Measurements from ENCODE around the gene RABL2B. TPM values are rescaled to one million over a fixed set of nuclear protein-coding genes. Genes with fewer than 3 reads are reported as not detected.

Gene RABL2B
- total RNA-seq, 1 experiment from 2014 or later: 27.7 TPM

- no TSS peak for BruUV-seq (replicated peaks)
- no peaks in the 10 kb centered on the region for H3K36me3 ChIP-seq (ENCODE audit: control insufficient read depth, insufficient read depth, low read length)
- H3K4me3 ChIP-seq (ENCODE audit: low read depth in 2 of 2, low read length in 2 of 2): no peak overlapping the region
- DNase-seq (ENCODE audit: low read depth, low spot score): no peak
- no peaks in the 10 kb centered on the region for H3K27me3 ChIP-seq (ENCODE audit: control insufficient read depth, insufficient read depth, low read length)
- POLR2A ChIA-PET: no interaction called here
- no peak overlapping the region for H3K27ac ChIP-seq (ENCODE audit: low read length)
- CTCF ChIA-PET: no interaction called here
- TF ChIP-seq, protein P1, sequence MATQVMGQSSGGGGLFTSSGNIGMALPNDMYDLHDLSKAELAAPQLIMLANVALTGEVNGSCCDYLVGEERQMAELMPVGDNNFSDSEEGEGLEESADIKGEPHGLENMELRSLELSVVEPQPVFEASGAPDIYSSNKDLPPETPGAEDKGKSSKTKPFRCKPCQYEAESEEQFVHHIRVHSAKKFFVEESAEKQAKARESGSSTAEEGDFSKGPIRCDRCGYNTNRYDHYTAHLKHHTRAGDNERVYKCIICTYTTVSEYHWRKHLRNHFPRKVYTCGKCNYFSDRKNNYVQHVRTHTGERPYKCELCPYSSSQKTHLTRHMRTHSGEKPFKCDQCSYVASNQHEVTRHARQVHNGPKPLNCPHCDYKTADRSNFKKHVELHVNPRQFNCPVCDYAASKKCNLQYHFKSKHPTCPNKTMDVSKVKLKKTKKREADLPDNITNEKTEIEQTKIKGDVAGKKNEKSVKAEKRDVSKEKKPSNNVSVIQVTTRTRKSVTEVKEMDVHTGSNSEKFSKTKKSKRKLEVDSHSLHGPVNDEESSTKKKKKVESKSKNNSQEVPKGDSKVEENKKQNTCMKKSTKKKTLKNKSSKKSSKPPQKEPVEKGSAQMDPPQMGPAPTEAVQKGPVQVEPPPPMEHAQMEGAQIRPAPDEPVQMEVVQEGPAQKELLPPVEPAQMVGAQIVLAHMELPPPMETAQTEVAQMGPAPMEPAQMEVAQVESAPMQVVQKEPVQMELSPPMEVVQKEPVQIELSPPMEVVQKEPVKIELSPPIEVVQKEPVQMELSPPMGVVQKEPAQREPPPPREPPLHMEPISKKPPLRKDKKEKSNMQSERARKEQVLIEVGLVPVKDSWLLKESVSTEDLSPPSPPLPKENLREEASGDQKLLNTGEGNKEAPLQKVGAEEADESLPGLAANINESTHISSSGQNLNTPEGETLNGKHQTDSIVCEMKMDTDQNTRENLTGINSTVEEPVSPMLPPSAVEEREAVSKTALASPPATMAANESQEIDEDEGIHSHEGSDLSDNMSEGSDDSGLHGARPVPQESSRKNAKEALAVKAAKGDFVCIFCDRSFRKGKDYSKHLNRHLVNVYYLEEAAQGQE (IDR thresholded peaks at IDR 0.05; ENCODE audit: insufficient read depth in 1 of 2, low read depth in 2 of 2, low read length in 1 of 2): no peak
- TF ChIP-seq TCF7L2 (IDR thresholded peaks at IDR 0.05; ENCODE audit: low read depth, low read length) (no peak), CTCF (IDR thresholded peaks at IDR 0.05) (no peak), POLR2AphosphoS5 (IDR thresholded peaks at IDR 0.05; ENCODE audit: low read depth, low read length) (no peak), SIN3A (IDR thresholded peaks at IDR 0.05; ENCODE audit: borderline replicate concordance, insufficient read depth, low read depth, low read length) (no peak)
- in situ Hi-C loops (cut with HindIII; ENCODE audit: low pct_unique_long_range_greater_than_20kb, low sequenced_read_pairs): no loop called here
- no peaks in the 10 kb centered on the region for H3K4me1 ChIP-seq (ENCODE audit: control insufficient read depth, insufficient read depth, low read length)
- intact Hi-C loops (cut with micrococcal nuclease; ENCODE audit: unreplicated experiment): no loop called here
- ATAC-seq: no peak
- H3K9me3 ChIP-seq (ENCODE audit: control insufficient read depth, insufficient read depth, low read depth, low read length): no peaks in the 10 kb centered on the region
Observed at GRCh38 chr22:50738649-50739227, 44.7 kb downstream of the RABL2B start.

DNA sequence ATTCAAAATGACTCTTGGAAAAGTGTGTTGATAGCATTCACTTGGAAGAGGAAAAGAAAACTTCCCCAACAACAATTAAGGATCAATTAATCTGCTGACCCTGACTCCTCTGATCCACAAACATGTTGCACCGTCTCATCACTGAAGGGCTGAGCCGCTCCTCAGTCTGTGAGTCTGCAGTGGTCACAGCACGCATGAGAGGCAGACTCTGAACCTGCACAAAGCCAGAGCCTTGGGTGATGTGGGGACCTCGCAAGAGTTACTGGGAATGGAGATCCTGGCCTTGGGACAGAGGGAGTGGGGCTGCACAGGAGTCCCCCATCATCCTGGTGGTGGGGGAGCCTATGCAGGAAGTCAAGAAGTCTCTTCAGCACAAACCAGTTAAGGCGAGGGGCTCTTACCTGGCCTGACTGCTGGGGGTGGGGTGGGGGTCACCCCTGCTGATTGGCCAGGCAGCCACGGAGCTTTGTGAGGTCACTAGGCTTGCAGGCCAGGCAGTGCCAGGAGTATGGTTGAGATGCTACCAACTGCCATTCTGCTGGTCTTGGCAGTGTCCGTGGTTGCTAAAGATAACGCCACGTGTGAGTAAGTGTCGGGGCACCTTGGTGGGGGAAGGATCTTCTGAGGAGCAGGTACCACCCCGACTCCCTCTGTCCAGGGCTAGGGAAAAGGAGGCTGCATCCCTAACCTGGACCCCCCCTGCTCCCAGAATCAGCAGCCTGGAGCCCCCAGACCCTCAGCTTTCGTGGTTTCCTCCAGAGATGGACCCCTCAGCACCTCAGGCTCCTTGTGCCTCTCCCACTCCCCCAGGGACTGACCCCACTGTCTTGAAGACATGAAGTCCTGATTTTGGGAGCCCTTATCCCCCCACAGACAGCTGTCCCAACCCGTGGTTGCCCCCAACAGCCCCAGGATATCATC, 45.4 kb downstream of the RABL2B start, which contains the start of gene ACR:
Gene ACR (plus strand): TSS at position 477 of the 921 bp plus-strand sequence. CDS start 32 bp downstream, at position 509.
- DNase-seq (ENCODE audit: low read depth, low spot score) (no peak), ATAC-seq (no peak)
- Histone ChIP-seq H3K4me1 (ENCODE audit: control insufficient read depth, insufficient read depth, low read length) (no peaks in the 10 kb centered on the region), H3K27me3 (ENCODE audit: control insufficient read depth, insufficient read depth, low read length) (no peaks in the 10 kb centered on the region), H3K4me3 (ENCODE audit: low read depth in 2 of 2, low read length in 2 of 2) (no peak within 1 kb of the TSS), H3K9me3 (ENCODE audit: control insufficient read depth, insufficient read depth, low read depth, low read length) (no peaks in the 10 kb centered on the region), H3K36me3 (ENCODE audit: control insufficient read depth, insufficient read depth, low read length) (no peaks in the 10 kb centered on the region), H3K27ac (ENCODE audit: low read length) (no peak within 1 kb of the TSS)
- in situ Hi-C loops (cut with HindIII; ENCODE audit: low pct_unique_long_range_greater_than_20kb, low sequenced_read_pairs) (no loop called here), intact Hi-C loops (cut with micrococcal nuclease; ENCODE audit: unreplicated experiment) (no loop called here)
- TF ChIP-seq POLR2AphosphoS5 (IDR thresholded peaks at IDR 0.05; ENCODE audit: low read depth, low read length) (no peak), TCF7L2 (IDR thresholded peaks at IDR 0.05; ENCODE audit: low read depth, low read length) (no peak), SIN3A (IDR thresholded peaks at IDR 0.05; ENCODE audit: borderline replicate concordance, insufficient read depth, low read depth, low read length) (no peak)
- TF ChIP-seq, protein P1 (IDR thresholded peaks at IDR 0.05; ENCODE audit: insufficient read depth in 1 of 2, low read depth in 2 of 2, low read length in 1 of 2): no peak
- BruUV-seq (replicated peaks): no TSS peak
- POLR2A ChIA-PET: no interaction called here
- CTCF ChIA-PET: no interaction called here
